Activated CD4-positive, alpha-beta T cell treated with anti-CD3 and anti-CD28 coated beads, Interleukin-2, amount 50 U/mL, for 48 hours (primary cell): ENCODE results near the gene GAS2.
A peak's percentile ranks its signal among the peaks of the same experiment; 100 is the strongest.

ENCODE experiments used
- DNase-seq, 2 experiments: peaks; one replicate each; pipeline ENCODE4 v3.0.0-alpha.2; 2020

GAS2 gene

GRCh38 chr11:22730319-22730718 is 63.9 kb downstream of the GAS2 start:
- no peak for DNase-seq

DNA sequence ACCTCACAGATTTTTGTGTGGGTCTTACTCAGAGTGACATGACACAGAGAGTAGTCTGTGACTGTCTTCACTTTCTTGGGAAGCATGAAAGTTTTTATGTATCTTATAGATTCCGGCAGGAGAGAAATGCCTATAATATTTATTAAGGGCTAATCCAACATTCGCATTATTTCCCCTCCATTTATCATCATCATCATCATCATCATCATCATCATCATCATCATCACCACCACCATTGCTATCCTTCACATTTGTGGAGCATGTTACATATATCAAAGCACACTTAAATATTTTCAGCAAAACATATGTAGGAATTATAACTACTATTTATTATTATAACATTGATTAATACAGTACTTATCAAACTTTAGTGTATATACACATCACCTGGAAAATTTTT is 66.2 kb downstream of the GAS2 start:
- DNase-seq, result no peak

GRCh38 chr11:22733475-22734248 is 67.3 kb downstream of the GAS2 start:
- DNase-seq, result no peak

GRCh38 chr11:22734628-22735345 is 68.4 kb downstream of the GAS2 start:
- DNase-seq, result no peak

DNA sequence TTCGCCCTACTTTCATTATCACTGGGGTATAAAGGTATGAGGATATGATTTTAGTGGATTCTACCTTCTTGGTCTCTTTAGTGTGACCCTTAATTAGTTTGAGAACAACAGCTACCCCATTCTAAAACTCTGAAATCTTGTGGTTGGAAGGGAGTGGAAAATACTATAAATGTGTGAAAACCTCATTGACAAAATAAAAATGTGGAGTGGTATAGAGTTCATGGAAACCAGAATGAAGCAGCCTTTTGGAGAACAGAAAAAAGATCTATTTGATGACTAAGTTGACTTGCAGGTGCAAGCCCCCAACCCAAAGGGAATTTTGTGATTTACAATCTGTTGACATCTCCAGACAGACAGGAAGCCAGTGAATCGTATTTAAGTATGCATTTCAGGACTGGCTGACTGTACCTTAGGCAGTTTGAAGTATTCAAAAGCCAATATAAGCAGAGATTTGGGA is 75.8 kb downstream of the GAS2 start:
- no peak for DNase-seq

DNA sequence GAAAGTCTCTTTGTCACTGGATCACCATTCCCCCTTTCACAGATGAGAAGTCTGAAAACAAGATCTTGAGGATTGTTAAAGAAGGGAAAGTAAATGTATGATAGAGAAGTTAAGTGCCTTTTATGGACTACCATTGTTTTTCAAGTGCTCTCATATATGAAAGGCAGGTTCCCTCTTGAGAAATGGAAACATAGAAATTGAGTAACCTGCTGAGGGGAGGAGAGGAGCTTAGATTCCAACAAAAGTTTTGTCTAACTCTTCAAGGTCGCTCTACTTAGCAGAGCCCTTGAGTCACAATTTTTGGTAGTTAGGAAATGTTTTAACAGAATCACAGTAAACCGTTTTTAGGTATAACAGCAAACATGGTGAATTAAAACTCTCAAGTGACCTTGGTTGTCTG is 83.1 kb downstream of the GAS2 start:
- DNase-seq, result no peak

- no peak for DNase-seq
Measured at GRCh38 chr11:22752908-22753310, 86.5 kb downstream of the GAS2 start.

DNA sequence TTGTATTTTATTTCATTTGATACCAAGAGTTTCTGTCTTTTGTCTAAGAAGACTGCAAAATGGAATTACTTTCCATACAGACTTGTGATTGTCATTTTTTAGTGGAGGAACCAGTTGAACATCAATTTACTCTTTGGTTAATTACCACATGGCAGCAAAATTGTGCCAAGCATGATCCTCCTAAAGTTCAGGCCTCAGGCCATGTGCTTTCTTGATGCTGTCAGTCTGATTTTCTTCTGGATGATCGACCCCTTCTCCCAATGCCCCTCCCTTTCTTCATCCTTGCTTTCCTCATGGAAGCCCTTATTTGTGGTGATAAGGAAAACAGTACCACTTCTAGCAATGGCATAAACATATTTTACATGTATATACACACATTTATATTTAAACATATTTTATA is 87.0 kb downstream of the GAS2 start:
- DNase-seq, result no peak

DNA sequence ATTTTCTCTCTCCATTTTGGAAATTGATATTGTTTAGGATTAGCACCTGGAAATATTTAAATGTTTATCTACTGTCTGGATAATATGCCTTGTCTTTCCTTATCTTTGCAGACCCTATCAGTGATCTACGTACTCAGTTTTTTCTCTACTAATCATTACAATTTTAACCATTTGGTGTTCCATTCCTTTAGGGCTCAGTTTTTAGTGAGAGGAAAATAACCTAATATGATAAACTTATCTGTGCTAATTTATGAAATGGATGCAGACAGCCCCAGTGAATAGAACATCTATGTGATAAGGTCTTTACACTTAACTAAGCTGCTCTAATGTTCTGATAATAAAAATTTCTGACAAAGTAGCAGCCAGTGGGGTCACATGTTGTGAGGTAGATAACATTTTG is 94.7 kb downstream of the GAS2 start:
- no peak for DNase-seq

GRCh38 chr11:22763166-22763565 is 96.8 kb downstream of the GAS2 start:
- no peak for DNase-seq

- DNase-seq, result no peak
Measured at GRCh38 chr11:22764735-22765134, 98.3 kb downstream of the GAS2 start.

DNA sequence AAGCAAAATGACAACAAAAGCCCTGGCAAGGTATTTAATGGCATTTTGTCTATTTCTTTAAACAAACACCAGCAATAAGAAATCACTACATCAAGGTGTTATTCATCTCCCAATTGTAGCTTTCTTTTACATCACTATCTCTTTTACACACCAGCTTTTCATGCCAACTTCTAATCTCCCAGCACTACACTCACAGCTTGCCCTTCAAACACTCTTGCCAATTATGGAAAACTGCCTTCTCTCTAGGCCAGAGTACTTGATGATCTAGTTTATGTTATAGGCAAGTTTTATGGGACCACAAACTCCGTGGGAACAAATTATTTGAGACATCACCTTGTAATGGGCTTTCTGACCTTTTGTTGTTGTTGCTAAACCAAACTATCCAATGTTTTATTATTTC is 101.9 kb downstream of the GAS2 start:
- no peak for DNase-seq

- DNase-seq, result no peak
Measured at GRCh38 chr11:22769081-22769480, 102.7 kb downstream of the GAS2 start.

- DNase-seq, result no peak
Measured at GRCh38 chr11:22774716-22775115, 108.3 kb downstream of the GAS2 start.

GRCh38 chr11:22775248-22775647 is 108.8 kb downstream of the GAS2 start:
- no peak for DNase-seq

GRCh38 chr11:22778642-22779041 is 112.2 kb downstream of the GAS2 start:
- no peak for DNase-seq

GRCh38 chr11:22779850-22780249 is 113.4 kb downstream of the GAS2 start:
- DNase-seq, result no peak

DNA sequence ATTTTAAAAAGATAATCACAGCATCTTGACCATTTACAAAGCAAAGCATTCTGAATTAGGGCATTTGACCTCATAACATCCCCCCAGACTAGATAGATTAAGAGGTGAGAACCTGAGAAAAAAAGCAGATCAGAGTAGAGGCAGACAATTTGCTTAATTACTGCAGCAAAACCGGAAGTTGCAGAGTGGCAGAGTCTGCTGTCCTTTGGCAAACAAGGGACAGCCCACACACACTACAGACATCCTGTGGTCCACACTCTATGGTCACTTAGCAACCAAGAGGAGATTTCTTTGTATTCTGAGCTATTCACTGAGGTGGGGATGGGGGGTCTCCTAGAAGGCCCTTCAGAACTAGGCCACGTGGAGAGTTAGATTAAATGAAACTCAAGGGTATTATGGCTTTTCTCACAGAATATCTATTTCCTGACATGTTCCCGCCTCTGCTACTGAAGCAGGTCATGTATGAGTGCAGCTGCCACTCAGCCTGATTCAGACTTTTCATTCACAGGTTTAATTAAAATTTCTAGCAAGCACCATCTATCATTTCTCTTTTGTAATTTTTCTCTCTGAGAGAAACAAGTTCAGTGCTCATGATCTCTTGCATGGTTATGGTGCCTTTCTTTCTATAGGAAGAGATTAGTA is 114.7 kb downstream of the GAS2 start:
- DNase-seq, result no peak

DNA sequence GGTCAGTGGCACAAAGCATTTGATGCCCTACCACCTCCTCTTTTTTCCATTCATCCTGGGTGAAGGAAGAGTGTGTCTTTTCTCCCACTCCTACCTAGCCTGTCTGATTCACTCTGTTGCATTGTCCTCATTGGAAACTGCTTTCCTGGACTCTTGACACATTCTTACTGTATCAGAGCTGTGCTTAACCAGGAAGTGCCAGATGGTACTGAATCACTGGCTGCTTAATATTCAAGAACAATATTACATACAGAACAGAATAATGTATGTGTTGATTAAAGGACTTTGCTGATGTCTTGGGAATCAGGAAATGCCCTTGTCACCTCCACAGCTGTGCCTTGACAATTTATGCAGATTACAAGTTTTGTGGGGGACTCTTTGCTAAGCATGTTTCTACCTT is 118.8 kb downstream of the GAS2 start:
- no peak for DNase-seq

- DNase-seq, result no peak
Measured at GRCh38 chr11:22786475-22786874, 120.1 kb downstream of the GAS2 start.

- no peak for DNase-seq
Measured at GRCh38 chr11:22787055-22787454, 120.6 kb downstream of the GAS2 start.

GRCh38 chr11:22787551-22788162 is 121.2 kb downstream of the GAS2 start:
- peak; percentile 2 to 13 for DNase-seq

DNA sequence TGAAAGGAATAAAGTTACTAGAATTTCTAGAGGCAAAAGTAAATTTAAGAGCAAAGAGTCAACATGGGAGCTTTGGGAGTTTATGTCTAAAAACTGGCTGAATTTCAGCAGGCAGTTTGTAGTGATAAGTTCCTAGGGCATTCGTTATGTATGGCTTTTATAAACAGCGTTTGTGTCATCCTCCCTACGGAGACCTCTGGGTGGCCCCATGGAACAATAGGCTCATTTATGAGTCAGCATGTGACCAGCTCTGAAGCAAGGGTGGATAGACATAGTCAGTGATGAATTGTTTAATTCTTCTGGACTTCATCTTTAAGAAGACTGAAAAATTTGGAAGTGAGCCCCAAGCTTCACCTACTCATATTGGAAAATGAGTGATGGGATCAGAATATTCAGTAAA is 126.1 kb downstream of the GAS2 start:
- DNase-seq, result no peak

GRCh38 chr11:22795914-22796313 is 129.5 kb downstream of the GAS2 start:
- DNase-seq, result no peak
